Measurements from ENCODE around the gene CACNA1C.

Gene CACNA1C

DNA sequence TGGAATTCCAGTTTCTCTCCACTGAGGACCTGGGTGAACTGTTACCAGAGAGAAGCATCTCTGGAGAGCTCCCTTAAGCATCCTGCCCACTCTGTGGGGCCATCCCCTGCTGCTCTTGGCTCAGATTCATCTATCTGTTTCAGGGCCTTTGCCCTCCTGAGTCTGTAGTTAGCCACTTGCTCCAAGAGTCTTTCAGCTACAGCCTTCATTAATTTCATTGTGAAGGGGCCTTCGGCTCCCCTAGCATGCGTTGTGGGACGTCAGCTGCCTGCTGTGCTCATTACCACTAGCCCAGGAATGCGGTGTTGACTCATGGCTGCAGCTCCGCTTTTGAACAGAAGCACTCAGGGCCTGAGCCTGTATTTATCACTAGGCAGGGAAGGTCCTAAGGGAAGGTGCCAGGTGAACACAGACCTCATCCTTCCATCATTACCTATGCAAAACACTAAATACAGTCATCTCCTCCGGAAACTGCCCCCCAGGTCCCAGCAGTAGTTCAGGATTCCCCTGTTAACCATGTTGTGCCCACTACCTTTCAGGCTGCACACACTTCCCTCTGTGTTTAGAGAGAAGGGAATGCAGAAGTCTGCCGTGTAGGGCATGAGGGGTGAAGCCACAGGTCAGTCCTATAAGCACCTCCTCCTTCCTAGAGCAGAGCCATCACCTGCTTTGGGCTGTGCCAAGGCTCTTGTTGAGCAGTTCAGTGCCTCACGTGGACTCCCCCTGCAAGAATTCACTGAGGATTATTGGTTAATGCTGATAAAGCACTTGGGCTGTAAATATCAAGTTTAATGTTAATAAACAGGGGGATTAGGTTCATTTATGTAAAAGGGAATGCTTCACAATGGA, 191.4 kb downstream of the CACNA1C start:
- TF ChIP-seq, protein P1, sequence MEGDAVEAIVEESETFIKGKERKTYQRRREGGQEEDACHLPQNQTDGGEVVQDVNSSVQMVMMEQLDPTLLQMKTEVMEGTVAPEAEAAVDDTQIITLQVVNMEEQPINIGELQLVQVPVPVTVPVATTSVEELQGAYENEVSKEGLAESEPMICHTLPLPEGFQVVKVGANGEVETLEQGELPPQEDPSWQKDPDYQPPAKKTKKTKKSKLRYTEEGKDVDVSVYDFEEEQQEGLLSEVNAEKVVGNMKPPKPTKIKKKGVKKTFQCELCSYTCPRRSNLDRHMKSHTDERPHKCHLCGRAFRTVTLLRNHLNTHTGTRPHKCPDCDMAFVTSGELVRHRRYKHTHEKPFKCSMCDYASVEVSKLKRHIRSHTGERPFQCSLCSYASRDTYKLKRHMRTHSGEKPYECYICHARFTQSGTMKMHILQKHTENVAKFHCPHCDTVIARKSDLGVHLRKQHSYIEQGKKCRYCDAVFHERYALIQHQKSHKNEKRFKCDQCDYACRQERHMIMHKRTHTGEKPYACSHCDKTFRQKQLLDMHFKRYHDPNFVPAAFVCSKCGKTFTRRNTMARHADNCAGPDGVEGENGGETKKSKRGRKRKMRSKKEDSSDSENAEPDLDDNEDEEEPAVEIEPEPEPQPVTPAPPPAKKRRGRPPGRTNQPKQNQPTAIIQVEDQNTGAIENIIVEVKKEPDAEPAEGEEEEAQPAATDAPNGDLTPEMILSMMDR (IDR thresholded peaks at IDR 0.05; ENCODE audit: low read depth, low read length) = no peak
- H3K4me3 ChIP-seq (replicated peaks in 1 of 2; ENCODE audit: low read depth in 2 of 2, low read length in 2 of 2) = no peak overlapping the region
- DNase-seq (ENCODE audit: low read depth in 2 of 2) = peak; percentile 80 to 81

DNA sequence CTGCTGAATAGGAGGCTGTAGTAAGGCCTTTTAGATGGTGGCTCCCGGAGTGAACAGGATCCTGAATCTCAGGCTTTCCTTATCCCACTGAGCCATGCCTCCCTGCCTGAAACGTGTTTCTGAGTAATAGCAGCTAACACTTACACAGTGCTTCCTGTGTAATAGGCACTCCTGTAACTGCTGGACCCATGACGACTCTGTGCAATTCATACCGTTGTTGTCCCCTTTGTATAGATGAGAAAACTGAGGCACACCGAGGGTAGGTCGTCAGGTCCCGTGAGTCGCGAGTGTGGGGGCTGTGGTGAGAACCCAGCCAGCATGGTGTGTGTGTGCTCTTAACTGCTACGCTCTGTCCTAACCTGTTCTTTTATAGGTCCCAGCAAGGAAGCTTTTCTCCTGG, 193.6 kb downstream of the CACNA1C start:
- no peak for DNase-seq (ENCODE audit: low read depth in 2 of 2)
- no peak overlapping the region for H3K4me3 ChIP-seq (replicated peaks in 1 of 2; ENCODE audit: low read depth in 2 of 2, low read length in 2 of 2)
- TF ChIP-seq, protein P1 (IDR thresholded peaks at IDR 0.05; ENCODE audit: low read depth, low read length) = no peak

DNA sequence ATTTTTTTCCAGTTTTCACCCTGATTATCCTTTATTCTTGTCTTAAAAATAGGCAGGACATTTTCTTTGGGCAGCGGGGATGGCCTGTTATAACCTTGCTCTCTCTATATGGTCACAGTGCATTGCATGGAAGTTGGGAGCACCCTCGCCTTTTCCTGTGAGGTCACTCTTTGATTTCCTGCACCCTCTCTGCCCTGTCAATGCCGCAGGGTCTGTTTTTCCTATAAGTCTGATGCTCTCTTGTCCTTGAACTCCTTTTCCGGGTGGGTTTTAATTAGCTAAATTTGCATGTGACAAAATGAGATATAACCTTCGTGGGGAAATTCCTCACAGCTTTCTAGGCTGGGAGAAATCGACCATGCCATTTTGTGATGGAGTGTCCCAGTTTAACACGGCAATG, 194.3 kb downstream of the CACNA1C start:
- H3K4me3 ChIP-seq (replicated peaks in 1 of 2; ENCODE audit: low read depth in 2 of 2, low read length in 2 of 2) = no peak overlapping the region
- no peak for DNase-seq (ENCODE audit: low read depth in 2 of 2)
- TF ChIP-seq, protein P1 (IDR thresholded peaks at IDR 0.05; ENCODE audit: low read depth, low read length) = no peak

DNA sequence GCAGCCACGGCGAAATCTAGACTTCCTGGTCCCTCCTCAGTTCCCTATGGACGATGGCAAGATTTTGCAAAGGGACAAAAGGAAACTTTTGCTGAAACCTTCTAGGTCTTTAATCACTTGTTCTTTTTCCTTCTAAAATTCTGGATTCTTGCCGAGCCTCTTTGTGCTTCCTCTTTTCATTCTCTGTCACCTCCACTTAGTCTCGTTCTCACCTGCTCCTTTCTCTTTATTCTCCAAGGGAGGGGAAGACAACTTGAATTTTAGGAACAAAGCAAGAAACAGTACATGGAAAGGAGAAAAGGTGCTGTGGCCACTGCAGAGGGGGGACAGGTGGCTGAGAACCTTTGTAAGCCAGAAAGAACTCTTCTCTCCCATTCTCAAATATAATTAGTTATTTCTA, 194.8 kb downstream of the CACNA1C start:
- H3K4me3 ChIP-seq (replicated peaks in 1 of 2; ENCODE audit: low read depth in 2 of 2, low read length in 2 of 2) = no peak overlapping the region
- TF ChIP-seq, protein P1 (IDR thresholded peaks at IDR 0.05; ENCODE audit: low read depth, low read length) = no peak
- no peak for DNase-seq (ENCODE audit: low read depth in 2 of 2)

DNA sequence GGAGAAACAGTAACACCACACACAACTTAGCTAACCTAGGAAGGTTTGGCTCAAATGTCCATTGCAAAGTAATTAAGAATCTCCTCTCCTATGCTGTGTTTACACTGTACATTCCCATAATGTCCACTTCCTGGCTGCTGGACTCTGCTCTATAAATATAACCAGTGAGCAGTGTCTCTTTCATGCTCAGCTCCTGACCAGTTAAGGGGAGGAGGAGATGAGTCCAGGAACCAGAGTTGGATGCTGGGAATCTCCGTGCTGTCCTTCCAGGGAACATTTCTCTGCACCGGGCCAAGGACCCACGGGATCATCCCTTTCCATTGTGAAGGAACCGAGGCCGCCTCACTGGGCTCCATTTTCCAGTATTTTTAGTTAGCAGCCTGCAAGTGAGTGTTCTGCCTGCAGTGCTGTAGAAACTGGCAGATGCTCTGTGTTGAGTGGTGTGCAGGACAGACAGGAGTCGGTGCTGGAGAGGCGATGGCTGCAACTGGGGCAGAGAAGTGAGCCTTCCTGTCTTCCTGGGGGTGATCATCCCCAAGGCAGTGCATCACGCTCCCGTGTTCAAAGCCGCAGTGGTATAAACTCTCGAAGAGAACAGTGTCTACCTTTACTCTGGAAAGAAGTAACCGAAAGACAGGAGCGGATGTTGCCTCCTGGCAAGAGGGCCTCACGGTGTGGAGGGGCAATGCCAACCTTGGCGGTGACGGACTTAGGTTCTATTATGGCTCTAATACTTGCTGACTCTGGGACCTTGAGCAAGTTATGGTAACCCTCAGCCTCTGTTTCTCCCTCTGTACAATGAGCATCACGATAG, 195.5 kb downstream of the CACNA1C start:
- DNase-seq (ENCODE audit: low read depth in 2 of 2) = peak in 1 of 2 donors; percentile 25
- TF ChIP-seq, protein P1 (IDR thresholded peaks at IDR 0.05; ENCODE audit: low read depth, low read length) = no peak
- H3K4me3 ChIP-seq (replicated peaks in 1 of 2; ENCODE audit: low read depth in 2 of 2, low read length in 2 of 2) = no peak overlapping the region

DNA sequence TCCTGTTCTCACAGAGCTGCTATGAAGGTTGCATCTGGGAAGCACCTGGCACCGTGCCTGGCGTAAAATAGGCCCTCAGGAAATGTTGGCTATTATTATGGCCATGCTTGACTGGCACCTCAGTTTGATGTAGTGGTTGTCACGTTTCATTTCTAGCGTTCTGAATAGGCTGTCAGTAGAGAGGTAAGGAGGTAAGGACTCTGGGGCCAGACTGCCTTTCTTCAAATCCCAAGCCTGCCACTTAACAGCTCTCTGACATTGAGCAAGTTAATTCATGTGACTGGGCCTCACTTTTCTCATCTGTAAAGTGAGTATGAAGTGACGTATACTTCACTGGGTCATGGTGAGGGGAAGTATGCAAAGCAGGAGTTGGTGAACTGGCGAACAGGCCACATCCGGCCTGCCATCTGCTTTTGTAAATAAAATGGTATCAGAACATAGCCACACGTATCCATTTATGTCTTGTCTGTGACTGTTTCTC, 196.2 kb downstream of the CACNA1C start:
- TF ChIP-seq, protein P1 (IDR thresholded peaks at IDR 0.05; ENCODE audit: low read depth, low read length) = no peak
- H3K4me3 ChIP-seq (replicated peaks in 1 of 2; ENCODE audit: low read depth in 2 of 2, low read length in 2 of 2) = no peak overlapping the region
- DNase-seq (ENCODE audit: low read depth in 2 of 2) = peak in 1 of 2 donors; percentile 53
